ENCODE data around the gene GBP6. TPM values are rescaled to one million over a fixed set of nuclear protein-coding genes. Genes with fewer than 3 reads are reported as not detected.
"Not testable (repeated sequence)": the region's sequence is repeated elsewhere in the genome, so short reads cannot be mapped to it uniquely, and the experiment has no call there.

GBP6 gene
- total and polyA plus RNA-seq, 2 donors, result 0.61 to 1.8 TPM

- no peaks in the 10 kb centered on the region for H3K27me3 ChIP-seq (ENCODE audit: control insufficient read depth in 2 of 2, insufficient read depth in 1 of 2, low read length in 1 of 2)
- 98% methylated on average over 2 of the region's 2 CpGs for WGBS
- no peaks in the 10 kb centered on the region for H3K9me3 ChIP-seq (ENCODE audit: control insufficient read depth in 2 of 2, insufficient read depth in 1 of 2, low read length in 1 of 2)
- H3K36me3 ChIP-seq (ENCODE audit: control insufficient read depth in 2 of 2, insufficient read depth in 2 of 2, low read length in 1 of 2), result no peaks in the 10 kb centered on the region
- DNase-seq (ENCODE audit: low read depth in 6 of 9, low spot score in 9 of 9), result no peak
- H3K4me3 ChIP-seq (ENCODE audit: low read length in 2 of 2), result no peak overlapping the region
- no peaks in the 10 kb centered on the region for H3K4me1 ChIP-seq (ENCODE audit: control insufficient read depth in 2 of 2, insufficient read depth in 2 of 2, low read length in 2 of 2)
- H3K27ac ChIP-seq (ENCODE audit: low read depth in 1 of 2, low read length in 1 of 2), result no peak overlapping the region
Measured at GRCh38 chr1:89390707-89391106, 26.8 kb downstream of the GBP6 start.

- Histone ChIP-seq H3K27me3 (ENCODE audit: control insufficient read depth in 2 of 2, insufficient read depth in 1 of 2, low read length in 1 of 2) (no peaks in the 10 kb centered on the region), H3K4me1 (ENCODE audit: control insufficient read depth in 2 of 2, insufficient read depth in 2 of 2, low read length in 2 of 2) (no peaks in the 10 kb centered on the region), H3K4me3 (ENCODE audit: low read length in 2 of 2) (no peak overlapping the region), H3K36me3 (ENCODE audit: control insufficient read depth in 2 of 2, insufficient read depth in 2 of 2, low read length in 1 of 2) (no peaks in the 10 kb centered on the region), H3K9me3 (ENCODE audit: control insufficient read depth in 2 of 2, insufficient read depth in 1 of 2, low read length in 1 of 2) (no peaks in the 10 kb centered on the region), H3K27ac (ENCODE audit: low read depth in 1 of 2, low read length in 1 of 2) (no peak overlapping the region)
- DNase-seq (ENCODE audit: low read depth in 6 of 9, low spot score in 9 of 9), result no peak
- 71% methylated on average over 1 of the region's 1 CpG for WGBS
Measured at GRCh38 chr1:89391686-89392085, 27.8 kb downstream of the GBP6 start.

GRCh38 chr1:89394851-89395250, 31.0 kb downstream of the GBP6 start:
- WGBS, result over 99% methylated on average over 3 of the region's 3 CpGs
- H3K4me3 ChIP-seq (ENCODE audit: low read length in 2 of 2), result no peak overlapping the region
- DNase-seq (ENCODE audit: low read depth in 6 of 9, low spot score in 9 of 9), result no peak
- no peaks in the 10 kb centered on the region for H3K27me3 ChIP-seq (ENCODE audit: control insufficient read depth in 2 of 2, insufficient read depth in 1 of 2, low read length in 1 of 2)
- H3K36me3 ChIP-seq (ENCODE audit: control insufficient read depth in 2 of 2, insufficient read depth in 2 of 2, low read length in 1 of 2), result no peaks in the 10 kb centered on the region
- H3K4me1 ChIP-seq (ENCODE audit: control insufficient read depth in 2 of 2, insufficient read depth in 2 of 2, low read length in 2 of 2), result no peaks in the 10 kb centered on the region
- no peaks in the 10 kb centered on the region for H3K9me3 ChIP-seq (ENCODE audit: control insufficient read depth in 2 of 2, insufficient read depth in 1 of 2, low read length in 1 of 2)
- no peak overlapping the region for H3K27ac ChIP-seq (ENCODE audit: low read depth in 1 of 2, low read length in 1 of 2)

DNA sequence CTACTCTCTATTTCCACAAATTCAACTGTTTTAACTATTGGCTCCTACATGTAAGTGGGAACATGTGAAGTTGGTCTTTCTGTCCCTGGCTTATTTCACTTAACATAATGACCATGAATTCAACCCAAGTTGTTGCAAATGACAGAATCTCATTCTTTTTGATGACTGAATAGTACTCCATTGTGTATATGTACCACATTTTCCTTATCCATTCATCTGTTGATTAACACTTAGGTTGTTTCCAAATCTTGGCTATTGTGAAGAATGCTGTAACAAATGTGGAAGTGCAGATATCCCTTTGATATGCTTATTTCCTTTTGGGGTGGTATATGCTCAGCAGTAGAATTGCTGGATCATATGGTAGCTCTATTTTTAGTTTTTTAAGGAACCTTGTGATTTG, 33.0 kb downstream of the GBP6 start:
- no peaks in the 10 kb centered on the region for H3K36me3 ChIP-seq (ENCODE audit: control insufficient read depth in 2 of 2, insufficient read depth in 2 of 2, low read length in 1 of 2)
- H3K4me1 ChIP-seq (ENCODE audit: control insufficient read depth in 2 of 2, insufficient read depth in 2 of 2, low read length in 2 of 2), result no peaks in the 10 kb centered on the region
- H3K4me3 ChIP-seq (ENCODE audit: low read length in 2 of 2), result no peak overlapping the region
- no peaks in the 10 kb centered on the region for H3K9me3 ChIP-seq (ENCODE audit: control insufficient read depth in 2 of 2, insufficient read depth in 1 of 2, low read length in 1 of 2)
- DNase-seq (ENCODE audit: low read depth in 6 of 9, low spot score in 9 of 9), result no peak
- H3K27ac ChIP-seq (ENCODE audit: low read depth in 1 of 2, low read length in 1 of 2), result no peak overlapping the region
- no peaks in the 10 kb centered on the region for H3K27me3 ChIP-seq (ENCODE audit: control insufficient read depth in 2 of 2, insufficient read depth in 1 of 2, low read length in 1 of 2)

- WGBS, result 96% methylated on average over 11 of the region's 11 CpGs
- H3K4me3 ChIP-seq (ENCODE audit: low read length in 2 of 2), result no peak overlapping the region
- H3K4me1 ChIP-seq (ENCODE audit: control insufficient read depth in 2 of 2, insufficient read depth in 2 of 2, low read length in 2 of 2), result no peaks in the 10 kb centered on the region
- H3K36me3 ChIP-seq (ENCODE audit: control insufficient read depth in 2 of 2, insufficient read depth in 2 of 2, low read length in 1 of 2), result no peaks in the 10 kb centered on the region
- H3K9me3 ChIP-seq (ENCODE audit: control insufficient read depth in 2 of 2, insufficient read depth in 1 of 2, low read length in 1 of 2), result no peaks in the 10 kb centered on the region
- H3K27me3 ChIP-seq (ENCODE audit: control insufficient read depth in 2 of 2, insufficient read depth in 1 of 2, low read length in 1 of 2), result no peaks in the 10 kb centered on the region
- no peak for DNase-seq (ENCODE audit: low read depth in 6 of 9, low spot score in 9 of 9)
- no peak overlapping the region for H3K27ac ChIP-seq (ENCODE audit: low read depth in 1 of 2, low read length in 1 of 2)
Measured at GRCh38 chr1:89405275-89405929, 41.5 kb downstream of the GBP6 start.

- Histone ChIP-seq H3K27ac (ENCODE audit: low read depth in 1 of 2, low read length in 1 of 2) (no peak overlapping the region), H3K36me3 (ENCODE audit: control insufficient read depth in 2 of 2, insufficient read depth in 2 of 2, low read length in 1 of 2) (no peaks in the 10 kb centered on the region), H3K4me1 (ENCODE audit: control insufficient read depth in 2 of 2, insufficient read depth in 2 of 2, low read length in 2 of 2) (no peaks in the 10 kb centered on the region), H3K9me3 (ENCODE audit: control insufficient read depth in 2 of 2, insufficient read depth in 1 of 2, low read length in 1 of 2) (no peaks in the 10 kb centered on the region), H3K4me3 (ENCODE audit: low read length in 2 of 2) (no peak overlapping the region), H3K27me3 (ENCODE audit: control insufficient read depth in 2 of 2, insufficient read depth in 1 of 2, low read length in 1 of 2) (no peaks in the 10 kb centered on the region)
- DNase-seq (ENCODE audit: low read depth in 6 of 9, low spot score in 9 of 9), result no peak
- 3% methylated on average over 1 of the region's 1 CpG for WGBS
Measured at GRCh38 chr1:89407360-89407759, 43.5 kb downstream of the GBP6 start.

- not testable (repeated sequence) for H3K27ac ChIP-seq (ENCODE audit: low read depth in 1 of 2, low read length in 1 of 2); DNase-seq (ENCODE audit: low read depth in 6 of 9, low spot score in 9 of 9)
- WGBS, result 72% methylated on average over 2 of the region's 2 CpGs
Measured at GRCh38 chr1:89407768-89408167, 43.9 kb downstream of the GBP6 start.

GRCh38 chr1:89425056-89425455, 61.2 kb downstream of the GBP6 start:
- DNase-seq (ENCODE audit: low read depth in 6 of 9, low spot score in 9 of 9), result no peak
- H3K4me1 ChIP-seq (ENCODE audit: control insufficient read depth in 2 of 2, insufficient read depth in 2 of 2, low read length in 2 of 2), result no peaks in the 10 kb centered on the region

More at GRCh38 chr1:89407768-89408167, 43.9 kb downstream of the GBP6 start:
- H3K27me3 ChIP-seq (ENCODE audit: control insufficient read depth in 2 of 2, insufficient read depth in 1 of 2, low read length in 1 of 2); H3K4me1 ChIP-seq (ENCODE audit: control insufficient read depth in 2 of 2, insufficient read depth in 2 of 2, low read length in 2 of 2); H3K9me3 ChIP-seq (ENCODE audit: control insufficient read depth in 2 of 2, insufficient read depth in 1 of 2, low read length in 1 of 2); H3K4me3 ChIP-seq (ENCODE audit: low read length in 2 of 2); H3K36me3 ChIP-seq (ENCODE audit: control insufficient read depth in 2 of 2, insufficient read depth in 2 of 2, low read length in 1 of 2): not testable (repeated sequence)

GRCh38 chr1:89429062-89429461, 65.2 kb downstream of the GBP6 start:
- no peaks in the 10 kb centered on the region for H3K4me1 ChIP-seq (ENCODE audit: control insufficient read depth in 2 of 2, insufficient read depth in 2 of 2, low read length in 2 of 2)
- peak in 1 of 9 donors; percentile 7 for DNase-seq (ENCODE audit: low read depth in 6 of 9, low spot score in 9 of 9)

More at GRCh38 chr1:89425056-89425455, 61.2 kb downstream of the GBP6 start:
- Histone ChIP-seq H3K27ac (ENCODE audit: low read depth in 1 of 2, low read length in 1 of 2) (no peak overlapping the region), H3K27me3 (ENCODE audit: control insufficient read depth in 2 of 2, insufficient read depth in 1 of 2, low read length in 1 of 2) (no peaks in the 10 kb centered on the region), H3K36me3 (ENCODE audit: control insufficient read depth in 2 of 2, insufficient read depth in 2 of 2, low read length in 1 of 2) (no peaks in the 10 kb centered on the region), H3K9me3 (ENCODE audit: control insufficient read depth in 2 of 2, insufficient read depth in 1 of 2, low read length in 1 of 2) (no peaks in the 10 kb centered on the region), H3K4me3 (ENCODE audit: low read length in 2 of 2) (no peak overlapping the region)
- WGBS, result 97% methylated on average over 3 of the region's 3 CpGs

More at GRCh38 chr1:89429062-89429461, 65.2 kb downstream of the GBP6 start:
- 93% methylated on average over 6 of the region's 6 CpGs for WGBS
- Histone ChIP-seq H3K9me3 (ENCODE audit: control insufficient read depth in 2 of 2, insufficient read depth in 1 of 2, low read length in 1 of 2) (no peaks in the 10 kb centered on the region), H3K36me3 (ENCODE audit: control insufficient read depth in 2 of 2, insufficient read depth in 2 of 2, low read length in 1 of 2) (no peaks in the 10 kb centered on the region), H3K27me3 (ENCODE audit: control insufficient read depth in 2 of 2, insufficient read depth in 1 of 2, low read length in 1 of 2) (no peaks in the 10 kb centered on the region), H3K4me3 (ENCODE audit: low read length in 2 of 2) (no peak overlapping the region), H3K27ac (ENCODE audit: low read depth in 1 of 2, low read length in 1 of 2) (no peak overlapping the region)

Data from thymus (tissue), 11 donors.